NB4 (cell line): Measurements from ENCODE around the gene VAMP4.

Experiments used
- CTCF ChIP-seq: IDR thresholded peaks from one replicate; pipeline ENCODE4 v1.5.1; 2012; ENCODE audit warnings: low read depth, low read length
- POLR2A ChIP-seq: IDR thresholded peaks from 2 replicates; pipeline ENCODE4 v1.6.1; 2011; ENCODE audit warnings: mild to moderate bottlenecking; ENCODE audit not compliant: insufficient read length; ENCODE audit errors: extremely low read depth
- TF ChIP-seq, protein P1 (sequence below): IDR thresholded peaks from 2 replicates; pipeline ENCODE4 v1.6.1; 2011; ENCODE audit warnings: low read depth, low read length

GRCh38 chr1:171653796-171654195, 88.1 kb downstream of the VAMP4 start:
- no peak for TF ChIP-seq CTCF
- no peak for TF ChIP-seq POLR2A
- TF ChIP-seq, protein P1, sequence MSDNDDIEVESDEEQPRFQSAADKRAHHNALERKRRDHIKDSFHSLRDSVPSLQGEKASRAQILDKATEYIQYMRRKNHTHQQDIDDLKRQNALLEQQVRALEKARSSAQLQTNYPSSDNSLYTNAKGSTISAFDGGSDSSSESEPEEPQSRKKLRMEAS: no peak
